Uterus (tissue), 4 donors: Measurements from ENCODE around the gene DTHD1. TPM values are rescaled to one million over a fixed set of nuclear protein-coding genes. Genes with fewer than 3 reads are reported as not detected.

ENCODE experiments used
- DNase-seq, 2 donors: peaks; one replicate each; pipeline ENCODE4 v3.0.0-alpha.2; 2019 to 2020
- H3K27ac ChIP-seq, 2 donors: fragments of 200-600 bp; sonication (generic); 1 replicate in 1 of 2; 2 replicates in 1 of 2; pipeline ENCODE4 v1.5.1; 2016 to 2018
- H3K27me3 ChIP-seq, 2 donors: fragments of 200-600 bp; sonication (generic); one replicate each; pipeline ENCODE4 v1.5.1; 2018 to 2019; ENCODE audit warnings: control low read depth in 1 of 2
- H3K36me3 ChIP-seq, 2 donors: fragments of 200-600 bp; sonication (generic); one replicate each; pipeline ENCODE4 v1.5.1; 2019; ENCODE audit warnings: control low read depth in 1 of 2
- H3K4me1 ChIP-seq, 2 donors: fragments of 200-600 bp; sonication (generic); one replicate each; pipeline ENCODE4 v1.5.1; 2018 to 2019; ENCODE audit warnings: control low read depth in 1 of 2
- H3K4me3 ChIP-seq, 2 donors: fragments of 200-600 bp; sonication (generic); 1 replicate in 1 of 2; 2 replicates in 1 of 2; pipeline ENCODE4 v1.5.1; 2018 to 2019; ENCODE audit warnings: mild to moderate bottlenecking in 1 of 2
- H3K9me3 ChIP-seq, 2 donors: fragments of 200-600 bp; sonication (generic); one replicate each; pipeline ENCODE4 v1.5.1; 2019; ENCODE audit warnings: control low read depth in 1 of 2
- CTCF ChIP-seq, 4 experiments: fragments of 200-600 bp in 2 of 4; fragments of 450-650 bp in 2 of 4; sonication (generic) in 2 of 4; IDR thresholded peaks; one replicate each; pipeline ENCODE4 v1.5.1; 2016 to 2019; ENCODE audit warnings: antibody characterized with exemption in 4 of 4, mild to moderate bottlenecking in 2 of 4, moderate library complexity in 1 of 4
- POLR2A ChIP-seq, 2 donors: fragments of 450-650 bp; IDR thresholded peaks; one replicate each; pipeline ENCODE4 v1.6.1; 2016; ENCODE audit warnings: antibody characterized with exemption in 2 of 2, mild to moderate bottlenecking in 1 of 2, moderate library complexity in 1 of 2
- intact Hi-C: fragments of 100-400 bp; cut with DNase I; formaldehyde crosslinking; loops from one replicate; pipeline ENCODE4 v1.15.1; 2023; ENCODE audit warnings: low total_unique reads
- total RNA-seq, 4 donors: library from RNA; depleted of rRNA in 3 of 4; stranded (reverse); fragments of >200 nt in 3 of 4; gene quantifications; one replicate each; pipeline versions ENCODE4 v1.1.0 to v1.2.4, GENCODE V29; 2014 to 2023
- donor health status: DM: yes; HTN: yes; CAD: no.

Gene DTHD1
- total RNA-seq, 4 donors from 2014 or later, result 1.0 to 2.5 (median 2.1) TPM

- Histone ChIP-seq H3K4me1 (no peaks in the 10 kb centered on the region), H3K27ac (no peak overlapping the region), H3K27me3 (no peaks in the 10 kb centered on the region), H3K9me3 (no peaks in the 10 kb centered on the region), H3K36me3 (no peaks in the 10 kb centered on the region), H3K4me3 (no peak overlapping the region)
- no peak for DNase-seq
- intact Hi-C loops, result no loop called here
- TF ChIP-seq CTCF (IDR thresholded peaks at IDR 0.05), result no peak
- no peak for TF ChIP-seq POLR2A (IDR thresholded peaks at IDR 0.05)
These were observed 11.8 kb upstream of the DTHD1 start for GRCh38 chr4:36269533-36270173.

GRCh38 chr4:36273276-36273675, 8.1 kb upstream of the DTHD1 start:
- no peaks in the 10 kb centered on the region for H3K27me3 ChIP-seq
- no peaks in the 10 kb centered on the region for H3K9me3 ChIP-seq
- H3K36me3 ChIP-seq, result no peaks in the 10 kb centered on the region
- H3K27ac ChIP-seq, result no peak overlapping the region
- no peak for DNase-seq
- H3K4me1 ChIP-seq, result no peaks in the 10 kb centered on the region
- intact Hi-C loops, result no loop called here
- TF ChIP-seq POLR2A (IDR thresholded peaks at IDR 0.05), result no peak
- TF ChIP-seq CTCF (IDR thresholded peaks at IDR 0.05), result no peak
- no peak overlapping the region for H3K4me3 ChIP-seq

GRCh38 chr4:36274158-36274557, 7.3 kb upstream of the DTHD1 start:
- no peaks in the 10 kb centered on the region for H3K4me1 ChIP-seq
- H3K4me3 ChIP-seq, result no peak overlapping the region
- TF ChIP-seq CTCF (IDR thresholded peaks at IDR 0.05) (no peak), POLR2A (IDR thresholded peaks at IDR 0.05) (no peak)
- DNase-seq, result no peak
- intact Hi-C loops, result no loop called here
- no peaks in the 10 kb centered on the region for H3K9me3 ChIP-seq
- no peak overlapping the region for H3K27ac ChIP-seq
- no peaks in the 10 kb centered on the region for H3K36me3 ChIP-seq
- H3K27me3 ChIP-seq, result no peaks in the 10 kb centered on the region

GRCh38 chr4:36277533-36277932, 3.9 kb upstream of the DTHD1 start:
- no peaks in the 10 kb centered on the region for H3K36me3 ChIP-seq
- H3K4me3 ChIP-seq, result no peak overlapping the region
- no peaks in the 10 kb centered on the region for H3K4me1 ChIP-seq
- intact Hi-C loops, result no loop called here
- TF ChIP-seq CTCF (IDR thresholded peaks at IDR 0.05) (no peak), POLR2A (IDR thresholded peaks at IDR 0.05) (no peak)
- H3K27ac ChIP-seq, result no peak overlapping the region
- DNase-seq, result no peak
- H3K9me3 ChIP-seq, result no peaks in the 10 kb centered on the region
- H3K27me3 ChIP-seq, result no peaks in the 10 kb centered on the region

- TF ChIP-seq POLR2A (IDR thresholded peaks at IDR 0.05), result no peak
- TF ChIP-seq CTCF (IDR thresholded peaks at IDR 0.05), result no peak
- intact Hi-C loops, result no loop called here
These were observed 2.6 kb upstream of the DTHD1 start for GRCh38 chr4:36278789-36279188.

More at GRCh38 chr4:36278789-36279188, 2.6 kb upstream of the DTHD1 start:
- Histone ChIP-seq H3K27ac (no peak overlapping the region), H3K9me3 (no peaks in the 10 kb centered on the region), H3K4me1 (no peaks in the 10 kb centered on the region), H3K36me3 (no peaks in the 10 kb centered on the region), H3K4me3 (no peak overlapping the region), H3K27me3 (no peaks in the 10 kb centered on the region)
- no peak for DNase-seq
